Adrenal gland (tissue), 5 donors: ENCODE results near the gene CNKSR3.

ENCODE experiments used
- CTCF ChIP-seq, 6 experiments: fragments of 450-650 bp in 4 of 6; fragments of 200-600 bp in 2 of 6; sonication (generic) in 1 of 6; IDR thresholded peaks; 1 replicate in 5 of 6; 2 replicates in 1 of 6; pipeline versions ENCODE4 v1.5.1 to v1.8.0; 2016 to 2021; ENCODE audit warnings: antibody characterized with exemption in 6 of 6, mild to moderate bottlenecking in 2 of 6, moderate library complexity in 1 of 6
- POLR2A ChIP-seq, 2 donors: fragments of 450-650 bp; IDR thresholded peaks; one replicate each; pipeline ENCODE4 v1.6.1; 2017; ENCODE audit warnings: antibody characterized with exemption in 2 of 2, mild to moderate bottlenecking in 2 of 2, moderate library complexity in 1 of 2
- donor health status: DM: no; HTN: no; CAD: no.

GRCh38 chr6:154500769-154501577, 9.5 kb downstream of the CNKSR3 start:
- peak in 3 of 6 experiments; percentile 15 to 26 (median 17) for TF ChIP-seq CTCF (IDR thresholded peaks at IDR 0.05)
- TF ChIP-seq POLR2A (IDR thresholded peaks at IDR 0.05): no peak
